NCI-H2196 treated with DMSO at 0.1 percent for 48 hours (cell line): ENCODE data around the gene RNF180.

Experiments
- DNase-seq: peaks from one replicate; lab custom pipeline; 2025; ENCODE audit not compliant: unreplicated experiment; lab: John Stamatoyannopoulos, UW

Gene RNF180

GRCh38 chr5:64165500-64166200 is at the start of gene RNF180:
TSS of gene RNF180 (plus strand) at chr5:64165843. CDS start at chr5:64200808, 34,965 bp downstream.
- no peak for DNase-seq

- DNase-seq, result no peak
Measured at GRCh38 chr5:64125521-64125920, 40.1 kb upstream of the RNF180 start.

- no peak for DNase-seq
Measured at GRCh38 chr5:64126202-64126741, 39.4 kb upstream of the RNF180 start.

DNA sequence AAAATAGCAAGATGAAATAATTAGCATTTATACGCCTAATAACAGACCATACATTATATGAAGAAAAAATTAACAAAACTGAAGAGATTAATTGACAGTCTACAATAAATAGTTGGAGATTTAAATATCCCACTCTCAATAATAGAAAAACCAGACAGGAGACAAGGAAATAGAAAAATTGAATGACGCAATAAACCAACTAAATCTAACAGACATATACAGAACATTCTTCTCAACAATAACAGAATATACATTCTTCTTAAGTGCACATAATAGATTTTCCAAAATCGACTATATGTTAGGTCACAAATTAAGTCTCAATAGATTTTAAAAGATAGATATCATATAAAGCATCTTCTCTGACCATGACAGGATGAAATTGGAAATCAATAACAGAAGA is 25.6 kb upstream of the RNF180 start:
- no peak for DNase-seq

DNA sequence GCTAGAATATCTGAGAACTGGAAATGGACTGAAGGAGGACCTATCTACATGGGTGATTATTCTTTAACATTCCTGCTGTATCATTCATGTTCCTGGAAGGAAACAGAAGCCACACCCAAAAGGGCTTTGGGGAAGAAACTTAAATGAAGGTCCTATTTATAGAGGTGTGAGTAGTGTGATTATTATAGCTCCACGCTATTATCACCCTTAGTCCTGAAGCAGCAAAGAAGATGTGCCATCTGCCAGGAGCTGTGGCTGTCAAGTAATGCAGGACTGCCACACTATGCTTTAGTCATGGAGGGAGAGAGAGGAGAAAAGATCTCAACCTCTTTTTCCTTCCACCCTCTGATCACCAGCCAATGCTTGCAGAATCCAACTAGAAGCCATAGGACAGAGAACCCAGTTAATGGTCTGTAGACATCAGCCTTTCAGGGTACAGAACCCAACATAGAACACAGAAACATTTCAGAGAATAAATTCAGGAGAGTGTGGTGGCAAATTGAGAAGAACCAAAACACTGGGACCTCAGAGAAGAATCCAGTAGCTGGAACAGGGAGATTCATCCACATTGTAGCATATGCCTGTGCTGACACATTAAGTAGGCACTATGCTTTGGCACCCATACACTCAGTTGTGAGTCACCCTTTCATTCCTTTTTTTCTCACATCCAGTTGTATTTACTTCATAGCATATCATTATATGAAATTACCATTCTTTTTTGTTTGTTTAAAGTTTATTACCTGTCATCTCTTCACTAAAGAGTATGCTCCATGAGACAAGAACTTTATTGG is 21.0 kb upstream of the RNF180 start:
- no peak for DNase-seq

DNA sequence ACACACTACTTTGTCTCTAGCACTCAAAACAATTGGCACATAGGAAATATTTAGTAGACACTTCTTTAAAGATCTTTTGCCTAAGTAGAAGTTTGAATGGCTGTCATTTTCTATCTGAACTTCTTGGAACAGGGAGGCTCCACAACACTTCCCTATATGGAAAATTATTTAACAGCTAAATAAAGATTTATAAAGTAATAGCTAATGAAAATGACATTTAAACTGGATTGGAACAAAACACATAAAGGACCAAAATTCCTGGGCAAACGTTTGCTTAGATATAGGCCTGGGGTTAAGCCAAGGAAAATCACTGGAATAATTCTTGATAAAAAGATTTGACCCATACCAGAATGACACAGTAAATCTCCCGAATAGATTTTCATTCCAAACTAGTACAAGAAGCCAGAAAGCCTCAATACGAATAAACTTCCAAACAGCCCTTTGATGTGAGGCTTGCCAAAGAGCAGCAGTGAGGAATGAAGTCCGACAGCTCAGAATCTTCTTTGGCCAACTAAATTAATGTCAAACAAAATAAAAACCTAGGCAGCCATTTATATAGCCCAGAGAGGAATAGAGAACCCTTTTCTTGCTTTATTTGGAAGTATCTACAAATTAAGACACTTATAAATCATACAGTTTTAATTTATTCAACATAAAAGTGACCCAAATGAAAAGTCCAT is 20.3 kb upstream of the RNF180 start:
- DNase-seq, result no peak

GRCh38 chr5:64147379-64147778 is 18.3 kb upstream of the RNF180 start:
- no peak for DNase-seq

GRCh38 chr5:64147849-64148441 is 17.7 kb upstream of the RNF180 start:
- no peak for DNase-seq

GRCh38 chr5:64149268-64149667 is 16.4 kb upstream of the RNF180 start:
- no peak for DNase-seq

DNA sequence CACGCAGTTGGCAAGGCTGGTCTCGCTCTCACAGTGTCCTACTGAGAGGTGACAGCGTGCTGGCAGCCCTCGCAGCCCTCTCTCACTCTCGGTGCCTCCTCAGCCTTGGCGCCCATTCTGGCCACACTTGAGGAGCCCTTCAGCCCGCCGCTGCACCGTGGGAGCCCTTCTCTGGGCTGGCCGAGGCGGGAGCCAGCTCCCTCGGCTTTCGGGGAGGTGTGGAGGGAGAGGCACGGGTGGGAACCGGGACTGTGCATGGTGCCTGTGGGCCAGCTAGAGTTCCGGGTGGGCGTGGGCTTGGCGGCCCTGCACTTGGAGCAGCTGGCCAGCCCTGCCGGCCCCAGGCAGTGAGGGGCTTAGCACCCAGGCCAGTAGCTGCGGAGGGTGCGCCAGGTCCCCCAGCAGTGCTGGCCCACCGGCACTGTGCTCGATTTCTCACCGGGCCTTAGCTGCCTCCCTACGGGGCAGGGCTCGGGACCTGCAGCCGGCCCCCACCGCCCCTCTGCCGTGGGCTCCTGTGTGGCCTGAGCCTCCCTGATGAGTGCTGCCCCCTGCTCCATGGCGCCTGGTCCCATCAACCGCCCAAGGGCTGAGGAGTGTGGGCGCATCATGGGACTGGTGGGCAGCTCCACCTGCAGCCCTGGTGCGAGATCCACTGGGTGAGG is 15.7 kb upstream of the RNF180 start:
- DNase-seq, result no peak

DNA sequence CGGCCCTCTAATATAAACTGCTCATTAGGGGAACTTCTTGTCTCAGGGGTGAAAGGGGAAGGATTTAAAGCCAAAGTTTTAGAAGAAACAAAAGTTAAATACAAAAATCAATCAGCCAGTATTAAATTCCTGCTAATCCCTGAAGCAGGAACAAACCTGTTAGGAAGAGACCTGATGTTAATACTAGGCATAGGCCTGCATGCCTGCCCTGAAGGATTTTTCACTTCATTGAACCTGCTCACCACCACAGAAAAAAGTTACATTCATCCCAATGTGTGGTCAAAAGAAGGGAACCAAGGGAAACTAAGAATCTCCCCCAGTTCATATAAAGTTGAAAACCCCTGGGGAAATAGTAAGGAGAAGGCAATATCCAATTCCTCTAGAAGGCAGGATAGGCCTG is 9.4 kb upstream of the RNF180 start:
- DNase-seq, result no peak

DNA sequence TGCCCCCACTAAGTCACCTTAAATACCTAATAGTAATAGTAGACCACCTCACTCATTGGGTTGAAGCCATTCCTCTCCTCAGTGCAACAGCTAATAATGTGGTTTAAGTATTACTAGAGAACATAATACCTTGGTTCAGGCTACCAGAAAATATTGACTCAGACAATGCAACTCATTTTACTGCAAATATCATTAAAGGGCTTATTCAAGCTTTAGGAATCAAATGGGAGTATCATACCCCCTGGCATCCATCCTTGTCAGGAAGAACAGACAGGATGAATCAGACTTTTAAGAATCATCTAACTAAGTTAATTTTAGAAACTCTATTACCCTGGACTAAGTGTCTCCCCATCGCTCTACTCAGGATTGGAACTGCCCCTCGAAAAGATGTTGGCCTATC is 6.8 kb upstream of the RNF180 start:
- no peak for DNase-seq

GRCh38 chr5:64160201-64160600 is 5.4 kb upstream of the RNF180 start:
- DNase-seq, result no peak

DNA sequence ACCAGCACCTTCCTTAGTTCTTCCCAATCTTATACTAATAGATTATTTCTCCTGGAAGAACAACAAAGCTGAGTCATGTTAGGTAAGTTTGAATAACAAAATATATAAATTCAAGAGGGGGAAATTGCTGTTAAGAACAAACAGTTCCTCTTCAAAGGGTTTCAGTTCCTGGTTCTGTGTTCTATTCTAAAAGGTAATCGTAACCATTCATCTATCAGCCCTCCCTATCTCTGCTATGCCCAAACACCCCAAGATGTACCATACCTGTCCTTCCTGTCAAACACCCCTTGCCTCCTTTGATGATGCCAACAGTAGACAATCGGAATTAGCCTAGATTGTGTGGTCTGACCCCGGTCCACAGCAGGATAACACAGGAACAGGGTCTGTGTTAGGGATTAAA is 4.2 kb upstream of the RNF180 start:
- no peak for DNase-seq

DNA sequence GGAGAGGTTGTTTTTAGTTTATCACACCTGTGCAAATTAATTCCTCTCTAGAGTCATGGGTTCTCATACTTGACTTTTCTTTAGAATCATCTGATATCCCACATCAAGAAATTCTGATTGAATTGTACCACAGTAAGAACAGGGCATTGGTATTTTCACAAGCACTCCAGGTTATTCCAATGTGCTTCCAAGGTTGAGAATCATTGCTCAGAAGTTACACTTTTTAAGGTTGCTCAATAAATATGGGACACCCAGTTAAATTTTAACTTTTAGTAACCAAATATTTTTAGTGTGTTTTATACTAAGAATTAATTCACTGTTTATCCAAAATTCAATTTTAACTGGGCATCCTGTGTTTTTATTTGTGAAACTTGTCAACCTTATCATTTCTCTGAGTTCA is 2.5 kb upstream of the RNF180 start:
- no peak for DNase-seq

DNA sequence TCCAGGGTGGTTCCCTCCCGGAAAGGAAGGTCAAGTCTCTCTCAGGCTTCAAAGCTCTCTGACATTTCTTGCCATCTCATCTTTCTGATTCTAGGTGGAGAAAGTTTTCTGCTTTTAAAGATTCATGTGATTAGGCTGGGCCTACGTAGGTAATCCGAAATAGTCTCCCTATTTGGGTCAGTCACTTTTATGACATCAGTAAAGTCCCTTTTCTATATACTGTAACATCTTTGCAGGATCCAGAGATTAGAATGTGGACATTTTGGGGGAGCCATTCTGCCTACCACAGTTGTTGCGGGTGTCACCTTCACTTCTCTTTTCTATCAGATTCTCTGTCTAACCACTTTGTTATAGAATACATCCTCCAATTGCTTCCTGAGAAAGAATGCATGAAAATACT is 1.9 kb upstream of the RNF180 start:
- no peak for DNase-seq

GRCh38 chr5:64164166-64164565 is 1.5 kb upstream of the RNF180 start:
- no peak for DNase-seq

- no peak for DNase-seq
Measured at GRCh38 chr5:64165160-64165499, 513 bp upstream of the RNF180 start.

- no peak for DNase-seq
Measured at GRCh38 chr5:64166201-64166959, 737 bp downstream of the RNF180 start.

GRCh38 chr5:64176301-64176700 is 10.7 kb downstream of the RNF180 start:
- DNase-seq, result no peak
